Measurements from ENCODE around the gene GLRA1. TPM values are rescaled to one million over a fixed set of nuclear protein-coding genes. Genes with fewer than 3 reads are reported as not detected.

The GLRA1 gene
- total RNA-seq, 1 donor from 2014 or later: not detected

DNA sequence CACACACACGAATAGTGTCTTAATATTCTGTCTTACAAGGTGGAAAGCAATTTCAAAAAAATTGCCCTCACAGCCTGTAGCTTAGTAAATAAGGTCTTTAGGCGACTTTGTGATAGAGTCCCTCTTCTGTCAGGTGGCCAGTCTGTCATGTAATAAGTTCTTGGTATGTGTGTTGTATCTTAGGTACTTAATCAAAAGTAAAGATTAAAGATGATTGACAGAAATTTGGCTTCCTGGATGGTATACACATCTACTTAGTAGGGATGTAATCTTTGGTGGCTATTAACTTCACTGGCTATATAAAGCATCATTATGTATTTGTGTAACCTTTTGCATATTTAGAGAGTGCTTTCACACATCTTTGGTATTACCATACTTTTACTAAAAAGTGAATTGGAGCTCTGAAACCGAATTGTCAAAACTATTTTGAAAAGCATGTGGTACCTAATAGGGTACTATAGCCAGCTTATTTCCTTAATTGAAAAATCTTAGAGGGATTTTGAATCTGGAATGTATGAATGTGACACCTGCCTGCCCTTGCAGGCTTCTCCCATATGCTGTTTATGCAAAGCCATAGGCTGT is 149.5 kb downstream of the GLRA1 start:
- intact Hi-C loops (cut with micrococcal nuclease): loop anchor here (10.0 kb wide), 1 partner anchor 1210 kb away; no protein-coding TSS in a partner anchor

DNA sequence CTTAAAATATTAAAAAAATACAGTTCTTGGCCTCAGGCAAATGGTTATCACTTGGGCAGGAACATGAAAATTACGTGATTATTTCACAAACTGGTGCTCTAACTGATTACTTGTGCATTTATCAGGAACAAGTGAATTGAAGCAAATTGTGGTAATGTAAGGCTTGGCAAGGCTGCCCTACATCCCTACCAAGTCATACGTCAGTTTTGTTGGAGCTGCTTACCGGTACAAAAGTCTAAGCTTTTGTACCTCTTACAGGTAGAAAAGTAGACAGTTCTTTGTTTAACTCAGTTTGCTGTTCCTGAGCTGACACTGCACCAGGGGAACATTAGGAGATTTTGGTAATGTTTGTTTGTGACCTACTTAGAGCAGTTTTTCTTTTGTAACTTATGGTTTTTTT is 150.7 kb downstream of the GLRA1 start:
- intact Hi-C loops (cut with micrococcal nuclease): loop anchor here (2.0 to 10.0 kb wide), 4 partner anchors 27 to 1772 kb away; partner anchors contain the start of genes HMGXB3 and TIGD6

DNA sequence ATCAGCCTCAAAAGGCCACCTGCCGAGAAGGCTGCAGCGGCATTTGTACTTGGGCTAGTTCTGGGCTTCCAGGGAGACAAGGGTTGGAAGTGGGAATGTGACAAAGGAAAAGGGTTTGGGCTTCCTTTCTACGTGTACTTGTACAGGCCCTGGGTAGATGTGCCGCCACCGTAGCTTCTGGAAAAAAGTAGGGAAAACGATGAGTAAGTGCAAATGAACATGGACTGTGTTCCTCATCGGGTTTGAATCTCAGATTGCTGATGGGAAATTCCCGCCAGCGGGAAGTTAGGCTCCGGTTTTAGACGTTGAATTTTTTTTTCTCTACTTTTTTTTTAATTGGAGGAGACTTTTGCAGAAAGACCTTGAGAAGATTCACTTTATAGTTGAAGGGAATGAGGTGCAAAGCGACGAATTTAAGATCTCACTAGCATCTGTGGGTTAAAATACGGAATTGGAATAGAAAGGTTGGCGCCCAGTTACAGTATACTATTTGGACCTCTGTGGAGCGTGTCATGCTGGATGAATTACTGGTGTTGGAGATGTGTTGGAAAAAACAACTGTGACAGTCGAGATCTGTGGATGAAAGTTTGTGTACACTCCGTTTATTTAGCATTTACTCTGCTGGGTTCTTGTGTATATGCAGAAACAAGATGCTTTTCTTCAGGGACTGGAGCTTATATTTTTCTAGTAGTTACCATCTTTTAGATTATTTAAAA is 151.6 kb downstream of the GLRA1 start:
- intact Hi-C loops (cut with micrococcal nuclease): loop anchor here (2.0 to 10.0 kb wide), 4 partner anchors 28 to 1771 kb away; partner anchors contain the start of genes HMGXB3 and TIGD6

Other genes with a start within 250 kb of the GLRA1 start
- 0.42 and 0.44 TPM in 2 replicates for gene SPARC, start 237.9 kb downstream of the GLRA1 start, total RNA-seq
- 81.1 and 91.4 TPM in 2 replicates for gene ATOX1, start 166.2 kb downstream of the GLRA1 start, total RNA-seq
- gene G3BP1, start 152.9 kb downstream of the GLRA1 start, total RNA-seq: 239 and 241 TPM in 2 replicates